IPS-15b (cell line): ENCODE measurements around the gene SELENON.

Source experiments
- H3K27me3 ChIP-seq: one replicate; pipeline ENCODE4 v1.6.1; 2013; ENCODE audit warnings: low read length; ENCODE audit not compliant: control insufficient read depth, insufficient read depth
- H3K36me3 ChIP-seq: one replicate; pipeline ENCODE4 v1.6.1; 2013; ENCODE audit warnings: low read length; ENCODE audit not compliant: control insufficient read depth, insufficient read depth
- H3K4me1 ChIP-seq: one replicate; pipeline ENCODE4 v1.6.1; 2013; ENCODE audit warnings: mild to moderate bottlenecking, low read length; ENCODE audit not compliant: control insufficient read depth, insufficient read depth
- H3K4me3 ChIP-seq: one replicate; pipeline ENCODE4 v1.5.1; 2013; ENCODE audit warnings: low read depth, low read length
- H3K9ac ChIP-seq: one replicate; pipeline ENCODE4 v1.6.1; 2013; ENCODE audit warnings: low read depth, mild to moderate bottlenecking, low read length
- H3K9me3 ChIP-seq: one replicate; pipeline ENCODE4 v1.6.1; 2013; ENCODE audit warnings: mild to moderate bottlenecking, low read length; ENCODE audit not compliant: control insufficient read depth, insufficient read depth

Gene SELENON

GRCh38 chr1:25816112-25816718, 16.2 kb downstream of the SELENON start:
- Histone ChIP-seq H3K9me3 (no peaks in the 10 kb centered on the region), H3K4me3 (no peak overlapping the region), H3K27me3 (peaks cover 3% of the 10 kb centered on the region), H3K4me1 (peaks cover 9% of the 10 kb centered on the region), H3K36me3 (peaks cover 19% of the 10 kb centered on the region), H3K9ac (no peak overlapping the region)

GRCh38 chr1:25817840-25818501, 18.0 kb downstream of the SELENON start:
- H3K9me3 ChIP-seq = no peaks in the 10 kb centered on the region
- H3K9ac ChIP-seq = no peak overlapping the region
- peaks cover 9% of the 10 kb centered on the region for H3K4me1 ChIP-seq
- H3K27me3 ChIP-seq = peaks cover 11% of the 10 kb centered on the region
- peaks cover 13% of the 10 kb centered on the region for H3K36me3 ChIP-seq
- no peak overlapping the region for H3K4me3 ChIP-seq

GRCh38 chr1:25818569-25818968, 18.6 kb downstream of the SELENON start:
- H3K4me1 ChIP-seq = peaks cover 9% of the 10 kb centered on the region
- H3K36me3 ChIP-seq = peaks cover 12% of the 10 kb centered on the region
- H3K9ac ChIP-seq = no peak overlapping the region
- peak overlapping the region; percentile 95 for H3K4me3 ChIP-seq
- no peaks in the 10 kb centered on the region for H3K9me3 ChIP-seq
- peaks cover 11% of the 10 kb centered on the region for H3K27me3 ChIP-seq

- Histone ChIP-seq H3K4me3 (peak within 1 kb of the TSS; percentile 95), H3K27me3 (peaks cover 11% of the 10 kb centered on the region), H3K9me3 (no peaks in the 10 kb centered on the region), H3K36me3 (peaks cover 6% of the 10 kb centered on the region), H3K9ac (peak within 1 kb of the TSS; percentile 89), H3K4me1 (peaks cover 9% of the 10 kb centered on the region)
Observed at GRCh38 chr1:25819491-25820246, 19.7 kb downstream of the SELENON start, which contains the start of gene MTFR1L. Gene MTFR1L (plus strand): TSS chr1:25819954. CDS start chr1:25823105, 3,151 bp downstream.

GRCh38 chr1:25820247-25821111, 20.5 kb downstream of the SELENON start:
- H3K27me3 ChIP-seq = peaks cover 11% of the 10 kb centered on the region
- H3K4me1 ChIP-seq = peaks cover 9% of the 10 kb centered on the region
- H3K9ac ChIP-seq = peak overlapping the region; percentile 89
- peaks cover 3% of the 10 kb centered on the region for H3K36me3 ChIP-seq
- peak overlapping the region; percentile 95 for H3K4me3 ChIP-seq
- H3K9me3 ChIP-seq = no peaks in the 10 kb centered on the region

GRCh38 chr1:25821112-25821476, 21.1 kb downstream of the SELENON start:
- Histone ChIP-seq H3K36me3 (peaks cover 4% of the 10 kb centered on the region), H3K4me3 (peak overlapping the region; percentile 95), H3K4me1 (peaks cover 9% of the 10 kb centered on the region), H3K27me3 (peaks cover 11% of the 10 kb centered on the region), H3K9ac (peak overlapping the region; percentile 89), H3K9me3 (no peaks in the 10 kb centered on the region)

GRCh38 chr1:25821630-25822091, 21.7 kb downstream of the SELENON start:
- Histone ChIP-seq H3K9ac (no peak overlapping the region), H3K9me3 (no peaks in the 10 kb centered on the region), H3K4me3 (no peak overlapping the region), H3K4me1 (peaks cover 9% of the 10 kb centered on the region), H3K27me3 (peaks cover 11% of the 10 kb centered on the region), H3K36me3 (peaks cover 4% of the 10 kb centered on the region)

GRCh38 chr1:25825605-25826004, 25.6 kb downstream of the SELENON start:
- Histone ChIP-seq H3K27me3 (peaks cover 11% of the 10 kb centered on the region), H3K36me3 (peaks cover 17% of the 10 kb centered on the region), H3K4me3 (no peak overlapping the region), H3K9ac (no peak overlapping the region), H3K9me3 (no peaks in the 10 kb centered on the region), H3K4me1 (no peaks in the 10 kb centered on the region)

- Histone ChIP-seq H3K9me3 (no peaks in the 10 kb centered on the region), H3K4me1 (no peaks in the 10 kb centered on the region), H3K36me3 (peaks cover 17% of the 10 kb centered on the region), H3K9ac (no peak overlapping the region), H3K27me3 (peaks cover 5% of the 10 kb centered on the region), H3K4me3 (no peak overlapping the region)
Observed at GRCh38 chr1:25826571-25826970, 26.6 kb downstream of the SELENON start.

- Histone ChIP-seq H3K4me3 (no peak overlapping the region), H3K4me1 (no peaks in the 10 kb centered on the region), H3K36me3 (peaks cover 24% of the 10 kb centered on the region), H3K9ac (no peak overlapping the region), H3K27me3 (no peaks in the 10 kb centered on the region), H3K9me3 (no peaks in the 10 kb centered on the region)
Observed at GRCh38 chr1:25828491-25828890, 28.5 kb downstream of the SELENON start.

- Histone ChIP-seq H3K9ac (no peak overlapping the region), H3K27me3 (no peaks in the 10 kb centered on the region), H3K9me3 (no peaks in the 10 kb centered on the region), H3K36me3 (peaks cover 24% of the 10 kb centered on the region), H3K4me1 (no peaks in the 10 kb centered on the region), H3K4me3 (no peak overlapping the region)
Observed at GRCh38 chr1:25829046-25829445, 29.1 kb downstream of the SELENON start.
